K562 (cell line): ENCODE results near the gene PDGFD. TPM values are rescaled to one million over a fixed set of nuclear protein-coding genes. Genes with fewer than 3 reads are reported as not detected.

Experiments used
- ATAC-seq: fragments of 200-7000 bp; cut with Tn5 transposase; 3 replicates; pipeline ENCODE4 v1.9.1; 2020; ENCODE audit warnings: moderate library complexity
- BruUV-seq: library from RNA; stranded (reverse); fragments of 400-500 nt; replicated peaks from 2 replicates; lab custom pipeline; 2021; lab: Mats Ljungman, UMichigan
- CTCF ChIA-PET: fragments of 300-600 bp; formaldehyde crosslinking; extraction: SDS; loops from one replicate; lab custom pipeline; 2021; ENCODE audit warnings: low intra/inter-chr PET ratio; lab: Yijun Ruan, JAX
- POLR2A ChIA-PET: fragments of 300-600, 350-650 bp; sonication (Branson Sonifier 250); formaldehyde crosslinking; extraction: SDS; loops from one replicate; lab custom pipeline; 2021; ENCODE audit warnings: antibody characterized with exemption, inconsistent platforms; lab: Yijun Ruan, JAX
- DNase-seq, 4 experiments: peaks; one replicate each; pipeline versions ENCODE4 v3.0.0 to v3.0.0-alpha.2; 2011 to 2018; ENCODE audit warnings: low spot score in 3 of 4, mixed read lengths in 3 of 4; ENCODE audit errors: extremely low read depth in 1 of 4
- FAIRE-seq: peaks from 2 replicates; lab custom pipeline; 2011; peaks lifted over from hg19 to GRCh38; lab: Jason Lieb, UNC
- H2AFZ ChIP-seq: 2 replicates; pipeline ENCODE4 v1.6.0; 2011; ENCODE audit warnings: low read depth, low read length, control low read depth, inconsistent platforms
- H3K27ac ChIP-seq: fragments of 200-600 bp; 3 replicates; pipeline ENCODE4 v1.8.0; 2011; ENCODE audit warnings: low read depth, mild to moderate bottlenecking, control low read depth, inconsistent platforms, low read length, moderate library complexity, mixed read lengths; ENCODE audit errors: extremely low read depth
- H3K27me3 ChIP-seq, 2 experiments: fragments of 300-600 bp in 1 of 2; 2 replicates in 1 of 2; 3 replicates in 1 of 2; pipeline versions ENCODE4 v1.6.0 to v1.8.0; 2011; ENCODE audit warnings: inconsistent platforms in 2 of 2, low read length in 2 of 2, mild to moderate bottlenecking in 1 of 2, mixed read lengths in 1 of 2, moderate library complexity in 1 of 2; ENCODE audit not compliant: control insufficient read depth in 2 of 2, insufficient read depth in 2 of 2
- H3K36me3 ChIP-seq: fragments of 300-600 bp; 3 replicates; pipeline ENCODE4 v1.8.0; 2011; ENCODE audit warnings: mild to moderate bottlenecking, low read length, inconsistent platforms; ENCODE audit not compliant: control insufficient read depth, insufficient read depth
- H3K4me1 ChIP-seq, 2 experiments: fragments of 200-600 bp in 1 of 2; replicated peaks in 1 of 2; 2 replicates in 1 of 2; 3 replicates in 1 of 2; pipeline versions ENCODE4 v1.5.1 to v1.8.0; 2011; ENCODE audit warnings: inconsistent platforms in 2 of 2, low read length in 2 of 2, mild to moderate bottlenecking in 1 of 2, mixed read lengths in 1 of 2, moderate library complexity in 1 of 2; ENCODE audit not compliant: control insufficient read depth in 2 of 2, insufficient read depth in 2 of 2
- H3K4me2 ChIP-seq: 2 replicates; pipeline ENCODE4 v1.6.1; 2011; ENCODE audit warnings: low read length, control low read depth, inconsistent platforms, mixed read lengths; ENCODE audit not compliant: insufficient read depth
- H3K4me3 ChIP-seq: fragments of 200-600 bp; sonication (generic), shearing (Covaris generic); 2 replicates; pipeline ENCODE4 v1.5.1; 2016; ENCODE audit warnings: control low read depth, inconsistent platforms
- H3K79me2 ChIP-seq: fragments of 200-600 bp; 3 replicates; pipeline ENCODE4 v1.8.0; 2011; ENCODE audit warnings: low read length, inconsistent platforms; ENCODE audit not compliant: control insufficient read depth, insufficient read depth
- H3K9ac ChIP-seq, 2 experiments: 2 replicates each; pipeline versions ENCODE4 v1.6.0 to v1.6.1; 2011; ENCODE audit warnings: low read depth in 2 of 2, low read length in 2 of 2, control low read depth in 1 of 2, inconsistent platforms in 1 of 2, mild to moderate bottlenecking in 1 of 2, mixed read lengths in 1 of 2; ENCODE audit not compliant: insufficient read depth in 1 of 2
- H3K9me1 ChIP-seq: one replicate; pipeline ENCODE4 v1.6.0; 2011; ENCODE audit warnings: inconsistent platforms, mild to moderate bottlenecking, low read length, moderate library complexity; ENCODE audit not compliant: control insufficient read depth, insufficient read depth
- H3K9me3 ChIP-seq: replicated peaks from 2 replicates; pipeline ENCODE4 v1.5.1; 2011; ENCODE audit warnings: low read depth, low read length, inconsistent platforms; ENCODE audit not compliant: control insufficient read depth, insufficient read depth
- H4K20me1 ChIP-seq: replicated peaks from 2 replicates; pipeline ENCODE4 v1.6.1; 2011; ENCODE audit warnings: low read length, inconsistent platforms, mixed read lengths; ENCODE audit not compliant: control insufficient read depth, insufficient read depth
- BCL6 ChIP-seq: fragments of 250-450 bp; sonication (Bioruptor Pico); IDR thresholded peaks from 2 replicates; pipeline ENCODE4 v1.4.0; 2020
- CREBBP ChIP-seq: IDR thresholded peaks from one replicate; pipeline ENCODE4 v1.6.1; 2012; ENCODE audit warnings: low read depth, mild to moderate bottlenecking, control low read depth, inconsistent platforms, low read length
- DNMT1 ChIP-seq: fragments of 450-650 bp; IDR thresholded peaks from 2 replicates; pipeline ENCODE4 v1.6.1; 2016; ENCODE audit warnings: antibody characterized with exemption, mild to moderate bottlenecking
- GABPA ChIP-seq: fragments of 200-800 bp; sonication (Bioruptor generic); conservative IDR thresholded peaks from 2 replicates; pipeline ENCODE4 v1.6.1; 2016; ENCODE audit warnings: low read depth, missing genetic modification characterization, missing compliant biosample characterization
- NFYB ChIP-seq: IDR thresholded peaks from 2 replicates; pipeline ENCODE4 v1.6.1; 2011; ENCODE audit warnings: mild to moderate bottlenecking, moderate library complexity; ENCODE audit not compliant: insufficient read length; ENCODE audit errors: extremely low read depth
- POU5F1 ChIP-seq: fragments of 150-350 bp; IDR thresholded peaks from 2 replicates; pipeline ENCODE4 v1.6.1; 2014; ENCODE audit warnings: borderline replicate concordance, low read length, low read depth, mild to moderate bottlenecking; ENCODE audit not compliant: partially characterized antibody
- RFX5 ChIP-seq: IDR thresholded peaks from 2 replicates; pipeline ENCODE4 v1.6.1; 2011; ENCODE audit warnings: low read depth, mild to moderate bottlenecking, improper control_type of control experiment, low read length
- SNRNP70 ChIP-seq: fragments of 200-400 bp; formaldehyde crosslinking; optimal IDR thresholded peaks from 2 replicates; pipeline ENCODE3; 2017; ENCODE audit warnings: low read depth, low read length
- in situ Hi-C: fragments of 300-500 bp; cut with MboI; formaldehyde crosslinking; loops from 4 replicates; pipeline ENCODE4 v1.15.0; 2018; ENCODE audit warnings: inconsistent platforms, mixed read lengths
- intact Hi-C: fragments of 100-400 bp; cut with micrococcal nuclease; formaldehyde crosslinking; loops from 2 replicates; pipeline ENCODE4 v1.14.2; 2022
- polyA plus RNA-seq, 8 experiments: library from polyadenylated mRNA; depleted of rRNA in 4 of 8; stranded (reverse) in 5 of 8; unstranded in 3 of 8; fragments of >200 nt; fragmentation: Nextera tagmentation in 2 of 8; fragmentation: Illumina TruSeq in 1 of 8; extraction: Ambion mirVana in 2 of 8; extraction: Trizol in 1 of 8; gene quantifications; 2 replicates each; pipeline versions ENCODE4 v1.2.1 to v1.2.3, GENCODE V29; 2011 to 2014; ENCODE audit warnings: inconsistent platforms in 1 of 8, missing spikeins in 1 of 8
- total RNA-seq, 7 experiments: library from RNA; depleted of rRNA in 6 of 7; stranded (reverse); fragments of >200 nt in 6 of 7; fragmentation: Illumina TruSeq in 2 of 7; extraction: Trizol in 2 of 7; gene quantifications; 2 replicates each; pipeline versions ENCODE4 v1.2.1 to v1.2.3, GENCODE V29; 2011 to 2021; ENCODE audit warnings: low replicate concordance in 1 of 7
- TF ChIP-seq, protein P1 (sequence below): fragments of 250-450 bp; sonication (Bioruptor Pico); IDR thresholded peaks from 2 replicates; pipeline ENCODE4 v1.5.0; 2021; ENCODE audit warnings: mild to moderate bottlenecking, moderate library complexity
- TF ChIP-seq, protein P2 (sequence below), 2 experiments: IDR thresholded peaks; 2 replicates each; pipeline ENCODE4 v1.6.1; 2012; ENCODE audit warnings: improper control_type of control experiment in 2 of 2, low read depth in 2 of 2, low read length in 2 of 2, borderline replicate concordance in 1 of 2
- TF ChIP-seq, protein P3 (sequence below): fragments of 450-650 bp; IDR thresholded peaks from 2 replicates; pipeline ENCODE4 v1.6.1; 2018; ENCODE audit not compliant: partially characterized antibody
- TF ChIP-seq, protein P4 (sequence below): fragments of 250-450 bp; sonication (Bioruptor Pico); IDR thresholded peaks from 2 replicates; pipeline ENCODE4 v1.8.0; 2022; ENCODE audit warnings: moderate library complexity, mild to moderate bottlenecking, inconsistent platforms

Gene PDGFD
- total and polyA plus RNA-seq, 9 of the 15 experiments (the other 6 are each of a cell fraction or from before 2014, with no cell fraction given), result 0.11 TPM; not detected in 8

DNA sequence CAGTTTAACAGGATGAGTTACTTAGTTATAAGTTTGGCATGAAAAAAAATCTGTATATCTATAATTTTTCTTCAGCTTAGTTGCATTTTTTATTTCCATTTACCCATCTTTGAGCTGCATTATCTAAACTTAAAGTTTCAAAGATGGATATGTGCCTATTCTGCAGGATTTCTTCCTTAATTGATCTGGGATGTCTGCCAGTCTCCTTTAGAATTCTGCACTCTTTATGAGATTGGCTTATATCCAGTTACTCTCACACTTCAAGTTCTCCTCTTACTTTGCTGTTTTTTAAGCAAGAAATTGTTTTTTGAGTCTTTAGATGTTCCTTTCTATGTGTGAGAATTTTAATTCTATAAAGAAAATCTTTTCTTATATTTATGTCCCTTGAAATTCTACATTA lies 5.1 kb upstream of the PDGFD start:
- Histone ChIP-seq H3K79me2 (no peaks in the 10 kb centered on the region), H3K9ac (no peak overlapping the region), H3K9me3 (no peaks in the 10 kb centered on the region), H3K4me3 (no peak overlapping the region), H3K4me1 (no peaks in the 10 kb centered on the region), H3K27me3 (no peaks in the 10 kb centered on the region), H3K27ac (no peak overlapping the region), H3K9me1 (no peaks in the 10 kb centered on the region), H3K36me3 (no peaks in the 10 kb centered on the region), H2AFZ (no peak overlapping the region), H3K4me2 (no peak overlapping the region), H4K20me1 (no peaks in the 10 kb centered on the region)
- no peak for DNase-seq
- no peak for FAIRE-seq
- no TSS peak for BruUV-seq
- ChIA-PET CTCF (no interaction called here), POLR2A (no interaction called here)
- intact Hi-C loops, result no loop called here
- no peak for ATAC-seq
- in situ Hi-C loops, result no loop called here
- TF ChIP-seq BCL6 (no peak), NFYB (no peak), CREBBP (no peak), DNMT1 (no peak), RFX5 (no peak), SNRNP70 (no peak), GABPA (tag) (no peak), POU5F1 (no peak)
- TF ChIP-seq, protein P1, sequence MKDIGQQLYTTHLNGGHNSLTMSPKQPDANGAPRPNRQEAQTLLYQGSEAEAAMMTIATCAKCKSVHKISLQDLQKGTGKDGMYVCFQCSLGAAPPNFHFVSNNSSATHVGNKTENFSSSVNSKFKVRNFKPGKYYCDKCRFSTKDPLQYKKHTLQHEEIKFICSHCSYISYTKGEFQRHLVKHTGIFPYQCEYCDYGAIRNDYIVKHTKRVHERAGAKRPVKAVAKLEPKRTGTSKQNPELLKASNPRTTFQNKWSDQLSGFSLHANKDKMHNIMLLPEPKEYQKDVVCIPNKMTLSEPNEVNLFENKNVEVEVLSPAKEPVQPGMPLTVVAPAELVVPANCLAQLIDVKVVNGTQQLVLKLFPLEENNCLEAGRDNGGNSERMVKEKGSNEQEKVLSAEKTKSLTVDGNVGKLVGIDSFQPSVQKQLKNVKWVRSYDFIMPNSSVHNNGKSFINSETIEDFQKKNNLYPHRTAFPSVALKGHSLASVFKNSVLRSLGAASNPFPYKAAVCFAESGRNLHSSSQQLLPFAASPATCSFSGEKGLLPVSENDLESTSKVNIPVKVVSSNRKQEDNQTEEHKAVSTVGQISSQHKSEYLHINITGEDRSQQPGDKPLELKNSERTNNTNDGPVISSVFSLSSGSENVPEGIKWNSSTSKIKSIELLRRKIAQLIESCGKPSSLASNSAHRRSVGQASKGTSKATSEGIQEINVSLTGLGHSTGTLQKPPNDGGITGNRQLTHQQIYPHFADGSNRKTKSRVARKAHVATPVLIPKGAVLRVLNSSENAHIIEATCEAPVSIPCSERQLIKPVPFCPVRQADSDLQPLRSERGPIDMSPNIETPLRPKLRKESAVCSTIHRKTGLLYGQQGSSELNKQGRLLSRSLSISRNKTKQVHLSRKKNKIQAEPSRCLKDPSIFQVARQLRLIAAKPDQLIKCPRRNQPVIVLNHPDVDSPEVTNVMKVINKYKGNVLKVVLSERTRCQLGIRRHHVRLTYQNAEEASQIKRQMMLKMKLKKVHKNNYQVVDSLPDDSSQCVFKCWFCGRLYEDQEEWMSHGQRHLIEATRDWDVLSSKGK (CRISPR knock-in tag), result no peak
- TF ChIP-seq, protein P2, sequence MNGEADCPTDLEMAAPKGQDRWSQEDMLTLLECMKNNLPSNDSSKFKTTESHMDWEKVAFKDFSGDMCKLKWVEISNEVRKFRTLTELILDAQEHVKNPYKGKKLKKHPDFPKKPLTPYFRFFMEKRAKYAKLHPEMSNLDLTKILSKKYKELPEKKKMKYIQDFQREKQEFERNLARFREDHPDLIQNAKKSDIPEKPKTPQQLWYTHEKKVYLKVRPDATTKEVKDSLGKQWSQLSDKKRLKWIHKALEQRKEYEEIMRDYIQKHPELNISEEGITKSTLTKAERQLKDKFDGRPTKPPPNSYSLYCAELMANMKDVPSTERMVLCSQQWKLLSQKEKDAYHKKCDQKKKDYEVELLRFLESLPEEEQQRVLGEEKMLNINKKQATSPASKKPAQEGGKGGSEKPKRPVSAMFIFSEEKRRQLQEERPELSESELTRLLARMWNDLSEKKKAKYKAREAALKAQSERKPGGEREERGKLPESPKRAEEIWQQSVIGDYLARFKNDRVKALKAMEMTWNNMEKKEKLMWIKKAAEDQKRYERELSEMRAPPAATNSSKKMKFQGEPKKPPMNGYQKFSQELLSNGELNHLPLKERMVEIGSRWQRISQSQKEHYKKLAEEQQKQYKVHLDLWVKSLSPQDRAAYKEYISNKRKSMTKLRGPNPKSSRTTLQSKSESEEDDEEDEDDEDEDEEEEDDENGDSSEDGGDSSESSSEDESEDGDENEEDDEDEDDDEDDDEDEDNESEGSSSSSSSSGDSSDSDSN (IDR thresholded peaks at IDR 0.05; ENCODE audit: borderline replicate concordance in 1 of 2, low read depth in 2 of 2, low read length in 2 of 2), result no peak
- TF ChIP-seq, protein P3, sequence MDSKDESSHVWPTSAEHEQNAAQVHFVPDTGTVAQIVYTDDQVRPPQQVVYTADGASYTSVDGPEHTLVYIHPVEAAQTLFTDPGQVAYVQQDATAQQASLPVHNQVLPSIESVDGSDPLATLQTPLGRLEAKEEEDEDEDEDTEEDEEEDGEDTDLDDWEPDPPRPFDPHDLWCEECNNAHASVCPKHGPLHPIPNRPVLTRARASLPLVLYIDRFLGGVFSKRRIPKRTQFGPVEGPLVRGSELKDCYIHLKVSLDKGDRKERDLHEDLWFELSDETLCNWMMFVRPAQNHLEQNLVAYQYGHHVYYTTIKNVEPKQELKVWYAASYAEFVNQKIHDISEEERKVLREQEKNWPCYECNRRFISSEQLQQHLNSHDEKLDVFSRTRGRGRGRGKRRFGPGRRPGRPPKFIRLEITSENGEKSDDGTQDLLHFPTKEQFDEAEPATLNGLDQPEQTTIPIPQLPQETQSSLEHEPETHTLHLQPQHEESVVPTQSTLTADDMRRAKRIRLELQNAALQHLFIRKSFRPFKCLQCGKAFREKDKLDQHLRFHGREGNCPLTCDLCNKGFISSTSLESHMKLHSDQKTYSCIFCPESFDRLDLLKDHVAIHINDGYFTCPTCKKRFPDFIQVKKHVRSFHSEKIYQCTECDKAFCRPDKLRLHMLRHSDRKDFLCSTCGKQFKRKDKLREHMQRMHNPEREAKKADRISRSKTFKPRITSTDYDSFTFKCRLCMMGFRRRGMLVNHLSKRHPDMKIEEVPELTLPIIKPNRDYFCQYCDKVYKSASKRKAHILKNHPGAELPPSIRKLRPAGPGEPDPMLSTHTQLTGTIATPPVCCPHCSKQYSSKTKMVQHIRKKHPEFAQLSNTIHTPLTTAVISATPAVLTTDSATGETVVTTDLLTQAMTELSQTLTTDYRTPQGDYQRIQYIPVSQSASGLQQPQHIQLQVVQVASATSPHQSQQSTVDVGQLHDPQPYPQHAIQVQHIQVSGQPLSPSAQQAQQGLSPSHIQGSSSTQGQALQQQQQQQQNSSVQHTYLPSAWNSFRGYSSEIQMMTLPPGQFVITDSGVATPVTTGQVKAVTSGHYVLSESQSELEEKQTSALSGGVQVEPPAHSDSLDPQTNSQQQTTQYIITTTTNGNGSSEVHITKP, result no peak
- TF ChIP-seq, protein P4, sequence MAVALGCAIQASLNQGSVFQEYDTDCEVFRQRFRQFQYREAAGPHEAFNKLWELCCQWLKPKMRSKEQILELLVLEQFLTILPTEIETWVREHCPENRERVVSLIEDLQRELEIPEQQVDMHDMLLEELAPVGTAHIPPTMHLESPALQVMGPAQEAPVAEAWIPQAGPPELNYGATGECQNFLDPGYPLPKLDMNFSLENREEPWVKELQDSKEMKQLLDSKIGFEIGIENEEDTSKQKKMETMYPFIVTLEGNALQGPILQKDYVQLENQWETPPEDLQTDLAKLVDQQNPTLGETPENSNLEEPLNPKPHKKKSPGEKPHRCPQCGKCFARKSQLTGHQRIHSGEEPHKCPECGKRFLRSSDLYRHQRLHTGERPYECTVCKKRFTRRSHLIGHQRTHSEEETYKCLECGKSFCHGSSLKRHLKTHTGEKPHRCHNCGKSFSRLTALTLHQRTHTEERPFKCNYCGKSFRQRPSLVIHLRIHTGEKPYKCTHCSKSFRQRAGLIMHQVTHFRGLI (CRISPR knock-in tag), result no peak
